Measurements from ENCODE around the gene RPS6KA3. TPM values are rescaled to one million over a fixed set of nuclear protein-coding genes. Genes with fewer than 3 reads are reported as not detected.

RPS6KA3 gene
- total and polyA plus RNA-seq, 2 of the 8 experiments (the other 6 are each of a cell fraction or from before 2014, with no cell fraction given): 7.1 to 13.0 TPM

- TF ChIP-seq CHD7 (IDR thresholded peaks at IDR 0.05; ENCODE audit: insufficient replicate concordance, low read length): no peak
- TF ChIP-seq KDM5A (IDR thresholded peaks at IDR 0.05; ENCODE audit: low read length): no peak
- TF ChIP-seq BRCA1 (IDR thresholded peaks at IDR 0.05; ENCODE audit: low read depth, low read length): no peak
- no peak for TF ChIP-seq TCF12 (IDR thresholded peaks at IDR 0.05; ENCODE audit: low read depth, low read length)
- no peak for TF ChIP-seq CTBP2 (IDR thresholded peaks at IDR 0.05; ENCODE audit: borderline replicate concordance, insufficient read depth, insufficient read length, low read length)
Measured at GRCh38 chrX:20173313-20173712, 93.4 kb downstream of the RPS6KA3 start (continued).
